ENCODE data around the gene TEX14.

GRCh38 chr17:58734811-58735210, 43.0 kb upstream of the TEX14 start:
- TF ChIP-seq, protein P1, sequence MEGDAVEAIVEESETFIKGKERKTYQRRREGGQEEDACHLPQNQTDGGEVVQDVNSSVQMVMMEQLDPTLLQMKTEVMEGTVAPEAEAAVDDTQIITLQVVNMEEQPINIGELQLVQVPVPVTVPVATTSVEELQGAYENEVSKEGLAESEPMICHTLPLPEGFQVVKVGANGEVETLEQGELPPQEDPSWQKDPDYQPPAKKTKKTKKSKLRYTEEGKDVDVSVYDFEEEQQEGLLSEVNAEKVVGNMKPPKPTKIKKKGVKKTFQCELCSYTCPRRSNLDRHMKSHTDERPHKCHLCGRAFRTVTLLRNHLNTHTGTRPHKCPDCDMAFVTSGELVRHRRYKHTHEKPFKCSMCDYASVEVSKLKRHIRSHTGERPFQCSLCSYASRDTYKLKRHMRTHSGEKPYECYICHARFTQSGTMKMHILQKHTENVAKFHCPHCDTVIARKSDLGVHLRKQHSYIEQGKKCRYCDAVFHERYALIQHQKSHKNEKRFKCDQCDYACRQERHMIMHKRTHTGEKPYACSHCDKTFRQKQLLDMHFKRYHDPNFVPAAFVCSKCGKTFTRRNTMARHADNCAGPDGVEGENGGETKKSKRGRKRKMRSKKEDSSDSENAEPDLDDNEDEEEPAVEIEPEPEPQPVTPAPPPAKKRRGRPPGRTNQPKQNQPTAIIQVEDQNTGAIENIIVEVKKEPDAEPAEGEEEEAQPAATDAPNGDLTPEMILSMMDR (IDR thresholded peaks at IDR 0.05; ENCODE audit: insufficient read depth, low read length), result no peak
- TF ChIP-seq GABPA (IDR thresholded peaks at IDR 0.05; ENCODE audit: low read depth) (no peak), POLR2AphosphoS5 (IDR thresholded peaks at IDR 0.05; ENCODE audit: low read depth) (no peak), SPI1 (IDR thresholded peaks at IDR 0.05; ENCODE audit: borderline replicate concordance, low read depth) (no peak)
- TF ChIP-seq, protein P2, sequence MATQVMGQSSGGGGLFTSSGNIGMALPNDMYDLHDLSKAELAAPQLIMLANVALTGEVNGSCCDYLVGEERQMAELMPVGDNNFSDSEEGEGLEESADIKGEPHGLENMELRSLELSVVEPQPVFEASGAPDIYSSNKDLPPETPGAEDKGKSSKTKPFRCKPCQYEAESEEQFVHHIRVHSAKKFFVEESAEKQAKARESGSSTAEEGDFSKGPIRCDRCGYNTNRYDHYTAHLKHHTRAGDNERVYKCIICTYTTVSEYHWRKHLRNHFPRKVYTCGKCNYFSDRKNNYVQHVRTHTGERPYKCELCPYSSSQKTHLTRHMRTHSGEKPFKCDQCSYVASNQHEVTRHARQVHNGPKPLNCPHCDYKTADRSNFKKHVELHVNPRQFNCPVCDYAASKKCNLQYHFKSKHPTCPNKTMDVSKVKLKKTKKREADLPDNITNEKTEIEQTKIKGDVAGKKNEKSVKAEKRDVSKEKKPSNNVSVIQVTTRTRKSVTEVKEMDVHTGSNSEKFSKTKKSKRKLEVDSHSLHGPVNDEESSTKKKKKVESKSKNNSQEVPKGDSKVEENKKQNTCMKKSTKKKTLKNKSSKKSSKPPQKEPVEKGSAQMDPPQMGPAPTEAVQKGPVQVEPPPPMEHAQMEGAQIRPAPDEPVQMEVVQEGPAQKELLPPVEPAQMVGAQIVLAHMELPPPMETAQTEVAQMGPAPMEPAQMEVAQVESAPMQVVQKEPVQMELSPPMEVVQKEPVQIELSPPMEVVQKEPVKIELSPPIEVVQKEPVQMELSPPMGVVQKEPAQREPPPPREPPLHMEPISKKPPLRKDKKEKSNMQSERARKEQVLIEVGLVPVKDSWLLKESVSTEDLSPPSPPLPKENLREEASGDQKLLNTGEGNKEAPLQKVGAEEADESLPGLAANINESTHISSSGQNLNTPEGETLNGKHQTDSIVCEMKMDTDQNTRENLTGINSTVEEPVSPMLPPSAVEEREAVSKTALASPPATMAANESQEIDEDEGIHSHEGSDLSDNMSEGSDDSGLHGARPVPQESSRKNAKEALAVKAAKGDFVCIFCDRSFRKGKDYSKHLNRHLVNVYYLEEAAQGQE (IDR thresholded peaks at IDR 0.05; ENCODE audit: insufficient replicate concordance, low read depth), result no peak
